GM20000 (cell line): ENCODE results near the gene CCDC7.
"Not testable (repeated sequence)": the region's sequence is repeated elsewhere in the genome, so short reads cannot be mapped to it uniquely, and the experiment has no call there.

ENCODE experiments used
- DNase-seq: peaks from one replicate; pipeline ENCODE4 v3.0.0; 2012; ENCODE audit warnings: low spot score
- TF ChIP-seq, protein P1 (sequence below): IDR thresholded peaks from 2 replicates; pipeline ENCODE4 v1.5.1; 2012; ENCODE audit warnings: mild to moderate bottlenecking, control low read depth; ENCODE audit errors: extremely low read depth, missing control alignments

The CCDC7 gene

DNA sequence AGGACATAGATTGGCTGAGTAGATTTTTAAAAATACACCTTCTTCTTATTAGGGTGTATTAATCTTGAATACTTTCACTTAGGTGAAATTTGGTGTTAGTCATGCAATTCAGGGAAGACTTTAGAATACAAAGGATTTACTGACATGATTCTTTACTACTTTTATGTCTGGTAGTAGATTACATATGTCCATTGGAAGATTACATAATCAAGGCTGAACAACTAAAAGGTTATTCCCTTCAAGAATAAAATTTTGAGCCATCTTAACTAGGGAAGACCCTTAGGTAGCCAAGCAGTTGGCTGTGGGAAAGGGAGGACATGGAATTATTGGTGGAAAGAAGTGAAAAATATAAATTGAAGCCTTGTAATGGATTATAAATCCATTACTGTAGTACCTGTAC, 347.1 kb downstream of the CCDC7 start:
- no peak for DNase-seq
- TF ChIP-seq, protein P1, sequence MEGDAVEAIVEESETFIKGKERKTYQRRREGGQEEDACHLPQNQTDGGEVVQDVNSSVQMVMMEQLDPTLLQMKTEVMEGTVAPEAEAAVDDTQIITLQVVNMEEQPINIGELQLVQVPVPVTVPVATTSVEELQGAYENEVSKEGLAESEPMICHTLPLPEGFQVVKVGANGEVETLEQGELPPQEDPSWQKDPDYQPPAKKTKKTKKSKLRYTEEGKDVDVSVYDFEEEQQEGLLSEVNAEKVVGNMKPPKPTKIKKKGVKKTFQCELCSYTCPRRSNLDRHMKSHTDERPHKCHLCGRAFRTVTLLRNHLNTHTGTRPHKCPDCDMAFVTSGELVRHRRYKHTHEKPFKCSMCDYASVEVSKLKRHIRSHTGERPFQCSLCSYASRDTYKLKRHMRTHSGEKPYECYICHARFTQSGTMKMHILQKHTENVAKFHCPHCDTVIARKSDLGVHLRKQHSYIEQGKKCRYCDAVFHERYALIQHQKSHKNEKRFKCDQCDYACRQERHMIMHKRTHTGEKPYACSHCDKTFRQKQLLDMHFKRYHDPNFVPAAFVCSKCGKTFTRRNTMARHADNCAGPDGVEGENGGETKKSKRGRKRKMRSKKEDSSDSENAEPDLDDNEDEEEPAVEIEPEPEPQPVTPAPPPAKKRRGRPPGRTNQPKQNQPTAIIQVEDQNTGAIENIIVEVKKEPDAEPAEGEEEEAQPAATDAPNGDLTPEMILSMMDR: no peak

DNA sequence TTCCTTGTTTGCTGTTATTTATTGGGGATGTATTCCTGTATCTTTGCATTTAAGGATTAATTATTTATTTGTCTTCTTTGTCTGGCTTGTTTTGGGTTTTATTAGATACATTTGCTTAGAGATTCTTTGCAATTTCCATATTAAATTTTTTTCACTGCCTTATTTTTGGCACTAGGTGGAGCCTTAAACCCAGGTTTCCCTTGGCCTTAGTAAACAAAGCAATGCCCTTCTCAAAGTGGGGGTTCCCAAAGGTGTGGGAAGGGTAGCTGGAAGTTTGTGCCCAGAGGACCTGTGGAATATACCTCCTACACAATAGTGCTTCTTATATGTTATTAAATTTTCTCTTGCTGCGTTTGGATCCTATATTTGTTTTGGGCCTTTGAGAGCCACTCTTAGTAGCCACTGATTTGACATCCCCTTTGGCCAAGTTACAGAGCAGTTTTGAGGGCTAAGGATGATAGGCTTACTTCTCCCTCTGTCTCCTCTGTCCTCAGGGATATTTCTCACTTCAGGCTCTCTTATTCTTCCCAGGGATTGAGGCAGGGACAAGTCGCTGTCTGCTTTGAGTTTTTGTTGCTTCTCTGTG, 349.8 kb downstream of the CCDC7 start:
- TF ChIP-seq, protein P1: no peak

DNA sequence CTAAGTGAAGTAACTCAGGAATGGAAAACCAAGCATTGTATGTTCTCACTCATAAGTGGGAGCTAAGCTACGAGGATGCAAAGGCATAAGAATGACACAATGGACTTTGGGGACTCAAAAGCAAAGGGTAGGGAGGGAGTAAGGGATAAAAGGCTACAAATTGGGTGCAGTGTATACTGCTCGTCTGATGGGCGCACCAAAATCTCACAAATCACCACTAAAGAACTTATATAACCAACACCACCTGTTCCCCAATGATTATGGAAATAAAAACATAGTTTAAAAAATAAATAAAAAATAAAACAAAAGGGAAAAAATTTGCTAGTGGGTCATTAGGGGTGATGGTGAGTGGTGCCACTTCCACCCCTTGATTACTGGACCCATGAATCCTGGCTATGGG, 351.5 kb downstream of the CCDC7 start:
- DNase-seq: not testable (repeated sequence)

More for the DNA sequence above, 349.8 kb downstream of the CCDC7 start:
- peak; percentile 20 for DNase-seq

DNA sequence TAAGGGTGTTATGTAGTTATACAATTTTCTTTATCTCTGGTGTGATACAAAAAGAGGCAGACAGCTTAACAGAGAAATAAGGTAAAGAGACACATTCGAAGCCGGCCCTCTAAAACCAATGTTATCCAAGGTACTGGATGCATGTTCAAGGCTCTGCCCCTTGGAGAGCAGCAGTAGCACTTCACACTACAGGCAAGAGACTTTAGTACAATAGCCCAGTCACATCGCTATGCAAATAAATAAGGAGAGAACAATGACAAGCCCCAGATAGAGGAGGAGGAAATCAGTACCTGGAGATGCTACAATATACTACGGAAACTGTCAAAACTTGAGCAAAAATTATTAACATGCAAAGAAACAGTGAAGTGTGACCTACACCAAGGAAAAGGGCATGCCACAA, 401.0 kb downstream of the CCDC7 start:
- DNase-seq: no peak
- TF ChIP-seq, protein P1: no peak

DNA sequence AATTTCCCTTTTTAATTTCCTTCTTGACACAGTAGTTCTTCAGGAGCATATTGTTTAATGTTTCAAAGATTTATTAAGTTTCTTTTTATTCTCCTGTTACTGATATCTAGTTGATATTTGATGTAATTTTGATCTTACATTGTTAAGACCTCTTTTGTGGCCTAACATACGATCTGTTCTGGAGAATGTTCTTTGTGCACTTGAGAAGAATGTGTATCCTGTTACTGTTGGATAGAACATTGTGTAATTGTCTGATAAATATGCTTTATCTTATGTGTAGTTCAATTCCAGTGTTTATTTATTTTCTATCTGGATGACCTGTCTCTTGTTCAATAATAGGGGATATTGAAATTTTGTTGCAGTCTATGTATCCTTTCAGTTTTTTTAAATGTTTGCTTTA, 405.4 kb downstream of the CCDC7 start:
- no peak for DNase-seq
- TF ChIP-seq, protein P1: no peak

DNA sequence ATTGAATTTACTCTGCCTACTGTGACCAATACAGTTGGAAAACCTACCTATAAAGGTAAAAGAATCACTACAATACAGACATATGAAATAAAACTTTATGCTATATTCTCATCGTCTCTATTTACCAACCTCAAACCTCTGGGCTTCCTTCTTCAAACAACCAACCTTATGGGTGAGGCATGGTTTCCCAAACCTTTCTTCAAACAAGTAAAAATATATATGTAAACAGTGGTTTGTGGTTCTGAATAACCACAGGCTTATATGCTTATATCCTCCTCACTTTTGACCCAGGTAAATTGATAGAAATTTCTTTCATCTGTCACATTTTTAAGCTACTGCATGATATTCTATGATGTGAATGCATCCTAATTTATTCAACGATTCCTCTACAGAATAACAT, 408.5 kb downstream of the CCDC7 start:
- DNase-seq: no peak
- TF ChIP-seq, protein P1: no peak

DNA sequence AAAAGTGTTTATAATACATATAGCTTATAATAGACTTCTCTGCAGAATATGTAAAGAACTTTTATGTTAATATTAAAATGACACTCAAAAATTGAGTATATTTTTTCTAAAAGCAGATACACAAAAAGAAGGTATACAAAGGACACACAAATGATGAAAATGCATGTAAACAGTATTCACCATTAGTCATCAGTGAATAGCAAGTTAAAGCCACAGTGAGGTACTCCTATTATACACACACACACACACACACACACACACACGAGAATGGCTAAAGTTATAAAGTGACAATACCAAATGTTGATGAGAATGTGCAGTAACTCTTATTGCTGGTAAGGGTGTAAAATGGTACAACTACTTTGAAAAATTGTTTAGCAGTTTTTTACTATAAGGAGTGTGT, 419.2 kb downstream of the CCDC7 start:
- DNase-seq: no peak
- TF ChIP-seq, protein P1: no peak

DNA sequence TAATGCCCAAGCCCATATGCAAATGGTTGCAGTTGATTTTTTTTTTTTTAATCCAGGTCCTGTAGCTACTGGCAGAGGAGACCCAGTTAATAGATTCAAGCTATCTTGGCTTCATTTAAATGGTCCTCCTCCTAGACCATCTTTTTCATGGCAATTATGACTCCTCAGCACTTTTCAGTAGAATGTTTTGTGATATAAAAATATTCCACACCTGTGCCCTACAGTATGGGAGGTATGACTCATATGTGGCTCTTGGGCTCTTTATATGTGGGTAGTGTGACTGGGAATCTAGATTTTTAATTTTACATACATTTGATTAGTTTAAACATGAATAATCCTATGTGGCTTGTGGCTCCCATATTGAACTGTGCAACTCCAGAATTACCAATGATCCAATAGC, 432.0 kb downstream of the CCDC7 start:
- no peak for DNase-seq
- TF ChIP-seq, protein P1: no peak
